ENCODE results near the gene CXADR.

- TF ChIP-seq POLR2A (IDR thresholded peaks at IDR 0.05) (no peak), CTCF (IDR thresholded peaks at IDR 0.05) (no peak)
These were observed 23.5 kb downstream of the CXADR start for GRCh38 chr21:17536381-17536780.

Data from thyroid gland (tissue), 4 donors.